Activated CD8-positive, alpha-beta T cell treated with anti-CD3 and anti-CD28 coated beads for 36 hours (primary cell): ENCODE data around the gene AFF1. TPM values are rescaled to one million over a fixed set of nuclear protein-coding genes. Genes with fewer than 3 reads are reported as not detected.
A peak's percentile ranks its signal among the peaks of the same experiment; 100 is the strongest.
"Not testable (repeated sequence)": the region's sequence is repeated elsewhere in the genome, so short reads cannot be mapped to it uniquely, and the experiment has no call there.

Source experiments
- ATAC-seq: fragments of 200-7000 bp; cut with Tn5 transposase; one replicate; pipeline ENCODE4 v1.10.0; 2021; ENCODE audit warnings: mild to moderate bottlenecking, moderate library complexity
- CTCF ChIA-PET: fragments of 350-600 bp; sonication (Branson Sonifier 250); formaldehyde crosslinking; loops from one replicate; lab custom pipeline; 2021; ENCODE audit warnings: antibody characterized with exemption; lab: Charles Lee
- POLR2A ChIA-PET: fragments of 350-600 bp; sonication (Branson Sonifier 250); formaldehyde crosslinking; loops from one replicate; lab custom pipeline; 2021; ENCODE audit warnings: antibody characterized with exemption; lab: Charles Lee
- DNase-seq: peaks from one replicate; pipeline ENCODE4 v3.0.0-alpha.2; 2020
- H3K27ac Mint-ChIP-seq: one replicate; pipeline ENCODE4 v1.8.0; 2021; ENCODE audit warnings: mild to moderate bottlenecking, mixed read lengths
- H3K27me3 Mint-ChIP-seq: one replicate; pipeline ENCODE4 v1.8.0; 2021; ENCODE audit warnings: mixed read lengths
- H3K36me3 Mint-ChIP-seq: one replicate; pipeline ENCODE4 v1.8.0; 2021; ENCODE audit warnings: low read depth, mixed read lengths
- H3K4me1 Mint-ChIP-seq: one replicate; pipeline ENCODE4 v1.8.0; 2021; ENCODE audit warnings: low read depth, mixed read lengths
- H3K4me3 Mint-ChIP-seq: one replicate; pipeline ENCODE4 v1.8.0; 2021; ENCODE audit warnings: mild to moderate bottlenecking, moderate library complexity, mixed read lengths
- H3K9me3 Mint-ChIP-seq: one replicate; pipeline ENCODE4 v1.8.0; 2021; ENCODE audit warnings: mixed read lengths
- intact Hi-C: fragments of 100-400 bp; cut with micrococcal nuclease; formaldehyde crosslinking; loops from one replicate; pipeline ENCODE4 v1.10.0; 2022
- total RNA-seq, 2 experiments: library from RNA; stranded (reverse); gene quantifications; one replicate each; pipeline ENCODE4 v1.2.3, GENCODE V29; 2021
- TF ChIP-seq, protein P1 (sequence below): fragments of 200-600 bp; IDR thresholded peaks from one replicate; pipeline ENCODE4 v1.8.0; 2022; ENCODE audit warnings: antibody characterized with exemption, mild to moderate bottlenecking

The AFF1 gene
- total RNA-seq, 2 experiments from 2014 or later, result 40.3 to 45.4 TPM

DNA sequence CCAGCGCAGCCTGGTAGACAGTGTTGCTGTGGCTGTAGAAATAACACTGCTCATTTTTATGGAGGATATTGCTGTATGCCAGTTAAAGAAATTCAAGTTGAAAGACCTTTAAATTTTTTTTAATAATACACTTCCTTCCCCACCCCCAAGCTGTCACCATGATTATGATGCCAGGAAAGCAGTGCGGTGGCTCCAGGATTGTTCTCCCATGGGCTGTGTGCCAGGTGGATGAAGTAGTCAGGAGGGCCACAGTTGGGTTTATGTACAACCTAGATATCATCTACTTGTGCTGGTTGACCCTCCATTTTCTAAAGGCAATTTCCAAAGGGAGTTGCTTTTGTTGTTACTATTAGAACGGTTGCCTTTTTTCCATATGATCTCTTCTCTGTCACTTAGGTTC, 136.6 kb downstream of the AFF1 start:
- Mint-ChIP-seq H3K36me3 (peaks cover 7% of the 10 kb centered on the region), H3K9me3 (no peaks in the 10 kb centered on the region), H3K4me3 (no peak overlapping the region), H3K27ac (peak overlapping the region; percentile 32), H3K4me1 (peaks cover 44% of the 10 kb centered on the region), H3K27me3 (no peaks in the 10 kb centered on the region)
- POLR2A ChIA-PET, result no interaction called here
- DNase-seq, result no peak
- intact Hi-C loops, result no loop called here
- no peak for ATAC-seq
- TF ChIP-seq, protein P1, sequence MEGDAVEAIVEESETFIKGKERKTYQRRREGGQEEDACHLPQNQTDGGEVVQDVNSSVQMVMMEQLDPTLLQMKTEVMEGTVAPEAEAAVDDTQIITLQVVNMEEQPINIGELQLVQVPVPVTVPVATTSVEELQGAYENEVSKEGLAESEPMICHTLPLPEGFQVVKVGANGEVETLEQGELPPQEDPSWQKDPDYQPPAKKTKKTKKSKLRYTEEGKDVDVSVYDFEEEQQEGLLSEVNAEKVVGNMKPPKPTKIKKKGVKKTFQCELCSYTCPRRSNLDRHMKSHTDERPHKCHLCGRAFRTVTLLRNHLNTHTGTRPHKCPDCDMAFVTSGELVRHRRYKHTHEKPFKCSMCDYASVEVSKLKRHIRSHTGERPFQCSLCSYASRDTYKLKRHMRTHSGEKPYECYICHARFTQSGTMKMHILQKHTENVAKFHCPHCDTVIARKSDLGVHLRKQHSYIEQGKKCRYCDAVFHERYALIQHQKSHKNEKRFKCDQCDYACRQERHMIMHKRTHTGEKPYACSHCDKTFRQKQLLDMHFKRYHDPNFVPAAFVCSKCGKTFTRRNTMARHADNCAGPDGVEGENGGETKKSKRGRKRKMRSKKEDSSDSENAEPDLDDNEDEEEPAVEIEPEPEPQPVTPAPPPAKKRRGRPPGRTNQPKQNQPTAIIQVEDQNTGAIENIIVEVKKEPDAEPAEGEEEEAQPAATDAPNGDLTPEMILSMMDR, result no peak
- CTCF ChIA-PET, result interaction anchor here (1.5 kb wide), 1 partner anchor 149 kb away, joined by 5 read pairs; no protein-coding TSS in a partner anchor

DNA sequence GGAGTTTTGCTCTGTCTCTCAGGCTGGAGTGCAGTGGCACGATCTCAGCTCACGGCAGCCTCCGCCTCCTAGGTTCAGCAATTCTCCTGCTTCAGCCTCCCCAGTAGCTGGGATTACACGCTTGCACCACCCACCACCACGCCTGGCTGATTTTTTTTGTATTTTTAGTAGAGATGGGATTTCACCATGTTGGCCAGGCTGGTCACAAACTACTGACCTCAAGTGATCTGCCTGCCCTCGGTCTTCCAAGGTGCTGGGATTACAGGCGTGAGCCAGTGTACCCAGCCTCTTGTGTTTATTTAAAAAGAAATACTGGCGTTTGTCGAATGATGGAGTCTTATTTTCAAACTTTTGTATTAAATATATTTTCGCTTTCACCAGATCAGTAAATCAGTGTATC, 137.7 kb downstream of the AFF1 start:
- CTCF ChIA-PET, intact Hi-C loops, H3K36me3 Mint-ChIP-seq, H3K4me3 Mint-ChIP-seq, H3K9me3 Mint-ChIP-seq, ATAC-seq, H3K27me3 Mint-ChIP-seq, POLR2A ChIA-PET, DNase-seq: not testable (repeated sequence)
- H3K4me1 Mint-ChIP-seq, result peaks cover 38% of the 10 kb centered on the region
- peak overlapping the region; percentile 91 for H3K27ac Mint-ChIP-seq

DNA sequence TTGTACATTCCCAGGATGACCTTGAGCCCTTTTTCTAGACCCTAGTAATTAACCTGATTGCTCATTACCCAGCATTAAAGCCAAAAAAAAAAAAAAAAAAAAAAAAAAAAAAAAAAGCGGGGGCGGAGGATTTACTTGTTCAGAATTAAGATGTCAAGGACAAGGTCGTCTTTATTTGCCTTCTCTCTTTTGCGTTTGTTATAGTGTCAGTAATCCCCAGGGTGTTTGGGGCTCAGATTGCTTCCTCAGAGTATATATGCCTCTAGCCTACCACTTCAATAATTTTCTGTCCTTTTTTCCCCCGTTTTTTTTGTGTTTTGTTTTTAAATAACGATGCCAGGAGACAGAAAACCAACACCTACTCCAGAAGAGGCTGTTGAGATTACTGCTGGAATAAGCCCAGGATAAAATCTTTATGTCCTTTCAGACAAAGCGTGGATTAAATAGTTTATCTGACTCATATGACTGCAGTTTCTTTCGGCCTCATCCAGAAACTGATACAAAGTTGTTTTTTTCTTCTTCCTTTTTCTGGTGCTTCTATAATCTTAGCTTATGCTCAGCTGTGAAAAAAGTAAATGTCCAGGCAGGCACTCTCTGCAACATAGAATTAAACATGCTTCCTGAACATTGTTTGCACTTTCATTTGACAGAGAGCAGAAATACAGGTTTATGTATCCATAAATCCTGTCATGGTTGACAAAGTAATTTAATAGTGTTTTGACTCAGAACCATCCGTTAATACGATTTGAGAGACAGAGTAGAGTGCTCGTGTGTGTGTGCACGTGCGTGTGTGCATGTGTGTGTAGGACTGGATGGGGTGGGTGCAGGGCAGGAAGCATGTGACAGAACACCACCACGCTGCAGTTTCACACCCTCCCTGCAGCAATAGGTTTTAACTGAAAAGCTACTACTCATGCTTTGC, 138.6 kb downstream of the AFF1 start:
- ATAC-seq (peak; percentile 97), DNase-seq (peak; percentile 91)
- TF ChIP-seq, protein P1, result no peak
- intact Hi-C loops, result loop anchor here (2.0 kb wide), 1 partner anchor 67 kb away; no protein-coding TSS in a partner anchor
- peaks cover 43% of the 10 kb centered on the region for H3K4me1 Mint-ChIP-seq
- H3K36me3 Mint-ChIP-seq, result peaks cover 3% of the 10 kb centered on the region
- no peaks in the 10 kb centered on the region for H3K27me3 Mint-ChIP-seq
- H3K27ac Mint-ChIP-seq, result peak overlapping the region; percentile 91
- CTCF ChIA-PET, result interaction anchor here (0.7 to 1.0 kb wide), 3 partner anchors 23 to 139 kb away, joined by 3 to 4 read pairs (median 3); partner anchors contain the start of gene AFF1
- H3K4me3 Mint-ChIP-seq, result peak overlapping the region; percentile 77
- no peaks in the 10 kb centered on the region for H3K9me3 Mint-ChIP-seq
- POLR2A ChIA-PET, result interaction anchor here (0.6 to 1.2 kb wide), 7 partner anchors 14 to 147 kb away, joined by 3 to 8 read pairs (median 3); partner anchors contain the start of gene AFF1

DNA sequence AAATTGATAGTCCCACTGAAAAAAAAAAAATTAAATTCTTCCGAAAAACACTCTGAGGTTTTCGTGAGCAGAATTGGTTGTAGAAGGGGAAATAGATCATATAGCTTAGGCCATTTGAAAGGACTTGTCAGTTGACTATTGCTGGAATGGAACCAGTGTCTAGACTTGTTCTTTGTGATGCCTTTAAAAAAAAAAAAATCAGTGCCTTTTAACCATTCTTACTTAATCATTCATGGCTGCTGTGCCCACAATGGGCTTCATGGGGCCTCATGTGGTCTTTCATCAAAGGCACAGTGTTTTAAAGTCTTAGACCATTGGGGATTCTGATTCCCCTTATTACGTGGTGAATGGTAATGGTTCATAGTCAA, 139.3 kb downstream of the AFF1 start:
- peaks cover 41% of the 10 kb centered on the region for H3K4me1 Mint-ChIP-seq
- POLR2A ChIA-PET, result interaction anchor here (0.6 to 1.2 kb wide), 7 partner anchors 15 to 148 kb away, joined by 3 to 8 read pairs (median 3); partner anchors contain the start of gene AFF1

DNA sequence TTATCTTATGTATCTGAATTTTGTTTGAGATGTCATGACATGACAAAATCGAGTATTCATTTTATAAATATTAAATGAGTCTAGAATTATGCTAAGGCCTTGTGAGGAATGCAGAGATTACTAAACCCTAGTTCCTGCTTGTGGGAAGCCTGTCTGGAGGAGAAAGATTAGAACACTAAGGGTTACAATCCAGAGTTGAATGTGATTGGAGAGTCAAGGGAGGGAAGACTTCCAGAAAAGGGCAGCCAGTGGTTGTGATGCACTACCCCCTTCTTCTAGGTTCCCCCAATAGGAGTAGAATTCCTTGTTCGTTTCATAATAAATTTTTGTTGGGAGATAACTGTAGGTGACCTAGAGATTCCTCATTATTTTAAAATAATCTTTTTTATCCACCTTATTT, 141.1 kb downstream of the AFF1 start:
- Mint-ChIP-seq H3K27ac (no peak overlapping the region), H3K36me3 (peaks cover 6% of the 10 kb centered on the region), H3K4me1 (peaks cover 46% of the 10 kb centered on the region), H3K9me3 (no peaks in the 10 kb centered on the region), H3K4me3 (no peak overlapping the region), H3K27me3 (no peaks in the 10 kb centered on the region)
- TF ChIP-seq, protein P1, result no peak
- ChIA-PET POLR2A (no interaction called here), CTCF (interaction anchor here (1.0 to 1.8 kb wide), 2 partner anchors 15 to 153 kb away, joined by 3 to 8 read pairs; no protein-coding TSS in a partner anchor)
- no peak for ATAC-seq
- intact Hi-C loops, result loop anchor here (2.0 kb wide), 1 partner anchor 69 kb away; no protein-coding TSS in a partner anchor
- no peak for DNase-seq

More for the DNA sequence above, 139.3 kb downstream of the AFF1 start:
- Mint-ChIP-seq H3K27ac (peak overlapping the region; percentile 91), H3K27me3 (no peaks in the 10 kb centered on the region), H3K36me3 (peaks cover 3% of the 10 kb centered on the region), H3K9me3 (no peaks in the 10 kb centered on the region), H3K4me3 (peak overlapping the region; percentile 77)
- TF ChIP-seq, protein P1, result no peak
- ATAC-seq, result peak; percentile 43
- intact Hi-C loops, result loop anchor here (2.0 kb wide), 1 partner anchor 67 kb away; no protein-coding TSS in a partner anchor
- CTCF ChIA-PET, result interaction anchor here (0.7 to 1.0 kb wide), 3 partner anchors 23 to 139 kb away, joined by 3 to 4 read pairs (median 3); partner anchors contain the start of gene AFF1
- DNase-seq, result peak; percentile 62
